ENCODE measurements around the gene PIK3CD. TPM values are rescaled to one million over a fixed set of nuclear protein-coding genes. Genes with fewer than 3 reads are reported as not detected.

Gene PIK3CD
- total and polyA plus RNA-seq, 2 experiments from 2014 or later: 6.6 to 32.1 TPM

GRCh38 chr1:9730096-9730901 is 78.8 kb downstream of the PIK3CD start (continued):
- TF ChIP-seq ZNF462 (CRISPR knock-in tag; IDR thresholded peaks at IDR 0.05) (no peak), EZH2phosphoT487 (IDR thresholded peaks at IDR 0.05; ENCODE audit: unreplicated experiment) (no peak), CREB1 (CRISPR knock-in tag; IDR thresholded peaks at IDR 0.05; ENCODE audit: low read depth) (no peak), STAT1 (IDR thresholded peaks at IDR 0.05; ENCODE audit: unreplicated experiment) (no peak), ZNF114 (CRISPR knock-in tag; IDR thresholded peaks at IDR 0.05) (no peak), JUNB (IDR thresholded peaks at IDR 0.05; ENCODE audit: unreplicated experiment) (no peak), CTCF (conservative IDR thresholded peaks at IDR 0.05; ENCODE audit: low read depth in 2 of 2) (no peak), ZNF331 (CRISPR knock-in tag; IDR thresholded peaks at IDR 0.05; ENCODE audit: low read depth) (no peak)
- TF ChIP-seq, protein P1, sequence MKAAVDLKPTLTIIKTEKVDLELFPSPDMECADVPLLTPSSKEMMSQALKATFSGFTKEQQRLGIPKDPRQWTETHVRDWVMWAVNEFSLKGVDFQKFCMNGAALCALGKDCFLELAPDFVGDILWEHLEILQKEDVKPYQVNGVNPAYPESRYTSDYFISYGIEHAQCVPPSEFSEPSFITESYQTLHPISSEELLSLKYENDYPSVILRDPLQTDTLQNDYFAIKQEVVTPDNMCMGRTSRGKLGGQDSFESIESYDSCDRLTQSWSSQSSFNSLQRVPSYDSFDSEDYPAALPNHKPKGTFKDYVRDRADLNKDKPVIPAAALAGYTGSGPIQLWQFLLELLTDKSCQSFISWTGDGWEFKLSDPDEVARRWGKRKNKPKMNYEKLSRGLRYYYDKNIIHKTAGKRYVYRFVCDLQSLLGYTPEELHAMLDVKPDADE (IDR thresholded peaks at IDR 0.05): no peak
